Measurements from ENCODE around the gene STX7.

Gene STX7

DNA sequence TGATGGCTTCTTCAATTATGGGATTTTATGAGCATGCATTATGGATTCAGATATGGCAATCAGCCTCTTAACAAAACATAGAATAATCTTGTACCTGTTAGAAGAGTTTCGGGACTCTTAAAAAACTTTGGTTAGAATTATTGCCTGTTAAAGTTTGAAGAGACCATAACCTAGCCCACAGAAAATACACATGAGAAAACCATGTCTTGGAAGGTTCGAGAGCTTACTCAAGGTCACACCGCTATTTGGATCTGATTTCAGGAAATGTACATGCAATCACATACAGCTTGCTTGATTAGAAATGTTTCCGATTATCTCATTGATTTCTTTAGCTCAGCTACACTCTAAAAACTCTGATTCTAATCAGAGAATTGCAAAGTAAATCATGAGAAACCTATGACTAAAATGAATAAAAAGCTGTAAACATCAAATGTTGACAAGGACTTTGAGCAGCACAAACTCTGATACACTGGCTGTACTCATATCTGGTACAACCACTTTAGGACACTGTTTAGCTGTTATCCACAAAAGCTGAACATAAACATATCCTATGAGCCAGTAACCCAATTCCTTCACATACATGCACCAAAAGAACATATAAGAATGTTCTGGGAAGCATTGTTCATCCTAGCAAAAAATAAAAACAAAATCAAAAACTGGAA lies 16.3 kb downstream of the STX7 start:
- no peak overlapping the region for H3K4me3 ChIP-seq (ENCODE audit: low read length)
- DNase-seq (ENCODE audit: low read depth) = no peak
- TF ChIP-seq, protein P1, sequence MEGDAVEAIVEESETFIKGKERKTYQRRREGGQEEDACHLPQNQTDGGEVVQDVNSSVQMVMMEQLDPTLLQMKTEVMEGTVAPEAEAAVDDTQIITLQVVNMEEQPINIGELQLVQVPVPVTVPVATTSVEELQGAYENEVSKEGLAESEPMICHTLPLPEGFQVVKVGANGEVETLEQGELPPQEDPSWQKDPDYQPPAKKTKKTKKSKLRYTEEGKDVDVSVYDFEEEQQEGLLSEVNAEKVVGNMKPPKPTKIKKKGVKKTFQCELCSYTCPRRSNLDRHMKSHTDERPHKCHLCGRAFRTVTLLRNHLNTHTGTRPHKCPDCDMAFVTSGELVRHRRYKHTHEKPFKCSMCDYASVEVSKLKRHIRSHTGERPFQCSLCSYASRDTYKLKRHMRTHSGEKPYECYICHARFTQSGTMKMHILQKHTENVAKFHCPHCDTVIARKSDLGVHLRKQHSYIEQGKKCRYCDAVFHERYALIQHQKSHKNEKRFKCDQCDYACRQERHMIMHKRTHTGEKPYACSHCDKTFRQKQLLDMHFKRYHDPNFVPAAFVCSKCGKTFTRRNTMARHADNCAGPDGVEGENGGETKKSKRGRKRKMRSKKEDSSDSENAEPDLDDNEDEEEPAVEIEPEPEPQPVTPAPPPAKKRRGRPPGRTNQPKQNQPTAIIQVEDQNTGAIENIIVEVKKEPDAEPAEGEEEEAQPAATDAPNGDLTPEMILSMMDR (IDR thresholded peaks at IDR 0.05; ENCODE audit: insufficient read depth, low read depth, low read length, missing control alignments) = no peak

DNA sequence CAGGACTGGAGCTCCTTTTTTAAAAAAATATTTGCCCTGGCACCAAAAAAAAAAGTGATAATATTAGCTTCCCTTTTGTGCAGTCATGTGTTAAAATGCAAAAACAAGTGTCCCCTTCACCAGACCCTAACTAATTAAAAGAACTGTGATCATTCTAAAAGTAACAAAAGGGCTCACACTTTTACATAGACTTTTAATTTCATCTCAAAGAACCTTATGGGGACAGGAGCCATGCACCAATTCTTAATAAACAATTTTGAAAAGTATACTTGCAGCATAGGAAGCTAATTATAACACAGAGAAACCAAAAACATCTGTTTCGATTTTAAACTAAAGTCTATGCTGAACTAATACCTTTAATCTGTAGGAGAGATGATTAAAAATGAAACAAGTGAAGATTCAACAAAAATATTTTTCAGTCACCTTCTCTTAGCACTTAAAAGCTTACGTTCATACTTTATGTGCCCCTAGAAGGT lies 17.3 kb downstream of the STX7 start:
- DNase-seq (ENCODE audit: low read depth) = no peak
- H3K4me3 ChIP-seq (ENCODE audit: low read length) = no peak overlapping the region
- TF ChIP-seq, protein P1 (IDR thresholded peaks at IDR 0.05; ENCODE audit: insufficient read depth, low read depth, low read length, missing control alignments) = no peak

DNA sequence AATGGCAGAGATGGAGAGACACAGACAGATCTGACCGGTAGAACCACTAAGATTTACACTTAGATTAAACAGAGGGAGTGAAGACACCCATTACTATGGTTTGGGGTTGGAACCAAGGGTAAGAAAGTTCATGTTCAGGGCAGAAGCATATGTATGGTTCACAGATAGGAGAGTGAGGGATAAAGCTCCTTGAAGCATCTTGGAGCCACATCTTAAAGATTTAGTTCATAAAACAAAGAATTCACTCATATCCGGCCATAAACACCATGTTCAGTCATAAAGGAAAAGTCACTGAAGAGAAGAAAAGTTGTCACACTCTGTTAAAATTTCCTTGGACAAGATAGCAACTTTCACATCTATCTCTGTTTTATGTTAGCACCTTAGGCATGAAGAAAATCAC lies 18.0 kb downstream of the STX7 start:
- DNase-seq (ENCODE audit: low read depth) = no peak
- no peak overlapping the region for H3K4me3 ChIP-seq (ENCODE audit: low read length)
- TF ChIP-seq, protein P1 (IDR thresholded peaks at IDR 0.05; ENCODE audit: insufficient read depth, low read depth, low read length, missing control alignments) = no peak

DNA sequence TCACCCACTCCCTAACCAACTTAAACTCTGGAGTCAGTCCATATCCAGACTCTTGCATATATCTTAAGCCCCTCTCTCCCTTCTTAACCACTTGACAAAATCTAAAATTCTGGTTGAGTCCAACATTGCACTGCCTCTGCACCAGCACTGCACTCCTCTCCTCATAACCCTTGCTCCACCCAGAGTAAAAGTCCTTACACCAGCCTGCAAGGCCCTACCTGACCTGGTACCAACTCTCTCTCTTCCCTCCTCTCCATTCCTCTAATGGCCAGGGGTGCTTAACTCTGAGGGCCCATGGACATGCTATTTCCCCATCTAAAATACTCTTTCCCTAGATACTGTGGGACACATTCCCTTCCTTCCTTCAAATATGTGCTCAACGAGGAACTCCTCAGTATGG lies 21.0 kb downstream of the STX7 start:
- DNase-seq (ENCODE audit: low read depth) = no peak
- TF ChIP-seq, protein P1 (IDR thresholded peaks at IDR 0.05; ENCODE audit: insufficient read depth, low read depth, low read length, missing control alignments) = no peak
- no peak overlapping the region for H3K4me3 ChIP-seq (ENCODE audit: low read length)

DNA sequence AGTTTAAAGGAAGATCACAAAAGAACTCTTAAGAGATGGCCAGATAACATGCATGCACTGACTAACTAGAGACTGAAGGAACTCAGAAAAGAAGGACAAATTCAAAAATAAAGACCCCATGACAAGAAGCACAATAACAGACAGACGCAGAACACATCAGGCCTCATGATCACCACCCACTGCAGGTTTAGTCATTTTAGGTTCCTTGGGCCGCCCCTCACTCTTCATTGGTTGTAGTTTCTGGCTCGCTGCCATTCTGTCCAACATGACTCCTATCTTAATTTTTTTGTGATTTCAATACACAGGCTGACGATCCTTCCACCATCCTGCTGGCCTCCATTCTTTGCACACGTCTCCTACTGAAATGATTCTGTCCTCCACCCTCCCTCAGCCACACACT lies 21.6 kb downstream of the STX7 start:
- TF ChIP-seq, protein P1 (IDR thresholded peaks at IDR 0.05; ENCODE audit: insufficient read depth, low read depth, low read length, missing control alignments) = no peak
- peak; percentile 64 for DNase-seq (ENCODE audit: low read depth)
- no peak overlapping the region for H3K4me3 ChIP-seq (ENCODE audit: low read length)

DNA sequence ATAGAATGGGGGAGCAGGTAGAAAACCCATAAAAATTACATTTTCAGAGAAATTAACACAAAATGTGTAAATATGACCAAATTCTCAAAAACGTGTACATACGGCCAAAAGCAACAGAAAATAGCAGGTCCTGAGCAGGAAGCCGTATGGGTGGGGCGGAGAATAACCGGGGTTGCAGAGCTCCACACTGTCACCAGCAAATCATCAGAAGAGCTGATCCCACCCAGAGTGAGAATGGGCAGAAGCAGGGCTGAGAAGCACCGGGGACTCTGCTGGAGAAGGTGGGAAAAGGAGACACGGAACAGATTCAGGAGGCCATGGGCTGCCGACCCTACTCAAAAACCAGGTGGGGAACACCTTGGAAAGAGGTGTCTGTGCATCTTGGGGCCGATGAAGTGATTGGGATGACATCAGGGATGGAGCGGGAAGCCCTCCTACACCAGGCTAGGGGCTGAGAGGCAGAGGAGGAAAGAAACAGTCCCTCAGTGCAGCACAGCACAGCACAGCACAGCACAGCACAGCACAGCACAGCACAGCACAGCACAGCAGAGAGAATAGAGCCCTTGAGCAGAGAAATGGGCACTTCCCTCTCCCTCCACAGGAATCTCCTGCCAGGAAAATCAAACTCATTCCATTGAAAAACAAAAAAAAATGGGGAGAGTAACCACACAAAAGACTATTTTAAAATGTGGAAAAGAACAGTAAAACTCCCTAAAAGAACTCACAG lies 22.3 kb downstream of the STX7 start:
- TF ChIP-seq, protein P1 (IDR thresholded peaks at IDR 0.05; ENCODE audit: insufficient read depth, low read depth, low read length, missing control alignments) = no peak
- no peak overlapping the region for H3K4me3 ChIP-seq (ENCODE audit: low read length)
- DNase-seq (ENCODE audit: low read depth) = no peak
